Amniotic epithelial cell (primary cell): Measurements from ENCODE around the gene RGS2.

ENCODE experiments used
- DNase-seq: peaks from one replicate; pipeline ENCODE4 v3.0.0-alpha.2; 2010; ENCODE audit warnings: low read depth

Gene RGS2, protein sequence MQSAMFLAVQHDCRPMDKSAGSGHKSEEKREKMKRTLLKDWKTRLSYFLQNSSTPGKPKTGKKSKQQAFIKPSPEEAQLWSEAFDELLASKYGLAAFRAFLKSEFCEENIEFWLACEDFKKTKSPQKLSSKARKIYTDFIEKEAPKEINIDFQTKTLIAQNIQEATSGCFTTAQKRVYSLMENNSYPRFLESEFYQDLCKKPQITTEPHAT

DNA sequence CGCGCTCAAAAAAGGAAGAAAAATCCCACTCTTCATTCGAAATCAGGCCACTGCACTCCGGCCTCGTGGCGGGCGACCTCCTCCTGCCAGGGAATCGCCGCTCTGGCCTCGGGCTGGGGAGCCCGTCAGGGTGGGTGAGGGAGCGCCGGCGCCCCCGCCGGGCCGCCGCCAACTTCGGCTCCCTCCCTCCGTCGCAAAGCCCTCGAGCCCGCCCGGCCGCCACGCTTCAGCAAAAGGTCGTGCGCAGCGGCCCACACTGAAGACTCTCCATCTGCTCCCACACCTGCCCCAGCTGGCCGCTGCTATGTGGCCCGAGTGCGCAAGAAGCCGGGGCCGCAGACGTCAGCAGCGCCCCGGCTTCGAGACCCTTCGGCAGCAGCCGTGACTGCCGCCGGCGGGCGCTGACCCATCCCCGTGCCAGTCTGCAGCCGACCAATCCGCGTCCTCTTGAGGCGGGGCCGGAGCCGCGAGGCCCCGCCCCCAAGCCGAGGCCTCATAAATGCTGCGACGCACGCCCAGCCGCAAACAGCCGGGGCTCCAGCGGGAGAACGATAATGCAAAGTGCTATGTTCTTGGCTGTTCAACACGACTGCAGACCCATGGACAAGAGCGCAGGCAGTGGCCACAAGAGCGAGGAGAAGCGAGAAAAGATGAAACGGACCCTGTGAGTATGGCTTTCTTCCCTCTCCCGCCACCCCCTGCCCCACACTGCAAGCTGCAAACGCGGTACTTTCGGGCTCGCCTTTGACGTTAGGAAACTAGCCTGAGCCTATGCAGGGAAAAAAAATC lies at the start of gene RGS2:
Gene RGS2 (plus strand): TSS at position 522 of the 789 bp plus-strand sequence. CDS start 33 bp downstream, at position 555.
- peak; percentile 95 for DNase-seq

DNA sequence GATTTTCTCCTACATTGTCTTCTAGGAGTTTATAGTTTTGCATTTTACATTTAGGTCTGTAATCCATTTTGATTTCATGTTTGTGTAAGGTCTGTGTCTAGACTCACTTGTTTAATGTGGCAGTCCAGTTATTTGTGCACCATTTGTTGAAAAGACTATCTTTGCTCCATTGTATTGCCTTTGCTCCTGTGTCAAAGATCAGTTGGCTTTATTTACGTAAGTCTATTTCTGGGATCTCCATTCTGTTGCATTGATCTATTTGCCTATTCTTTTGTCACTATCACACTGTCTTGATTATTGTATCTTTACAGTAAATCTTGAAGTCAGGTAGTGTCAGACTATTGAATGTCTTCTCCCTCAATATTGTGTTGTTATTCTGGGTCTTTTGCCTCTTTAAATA lies 49.7 kb upstream of the RGS2 start:
- DNase-seq, result no peak

DNA sequence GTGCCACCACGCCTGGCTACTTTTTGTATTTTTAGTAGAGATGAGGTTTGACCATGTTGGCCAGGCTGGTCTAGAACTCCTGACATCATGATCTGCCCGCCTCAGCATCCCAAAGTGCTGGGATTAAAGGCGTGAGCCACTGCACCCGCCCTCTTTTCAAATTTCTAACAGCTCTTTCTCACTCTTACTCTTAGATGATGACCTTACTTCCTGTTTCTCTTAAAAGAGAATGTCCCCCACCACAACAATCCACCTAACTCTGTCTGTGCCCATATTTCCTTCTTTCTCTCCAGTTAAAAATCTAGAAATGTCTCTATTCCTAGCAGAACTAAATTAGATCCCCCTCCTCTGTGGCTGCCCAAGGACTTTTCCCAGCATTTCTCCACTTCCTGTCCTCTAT lies 46.6 kb upstream of the RGS2 start:
- no peak for DNase-seq

DNA sequence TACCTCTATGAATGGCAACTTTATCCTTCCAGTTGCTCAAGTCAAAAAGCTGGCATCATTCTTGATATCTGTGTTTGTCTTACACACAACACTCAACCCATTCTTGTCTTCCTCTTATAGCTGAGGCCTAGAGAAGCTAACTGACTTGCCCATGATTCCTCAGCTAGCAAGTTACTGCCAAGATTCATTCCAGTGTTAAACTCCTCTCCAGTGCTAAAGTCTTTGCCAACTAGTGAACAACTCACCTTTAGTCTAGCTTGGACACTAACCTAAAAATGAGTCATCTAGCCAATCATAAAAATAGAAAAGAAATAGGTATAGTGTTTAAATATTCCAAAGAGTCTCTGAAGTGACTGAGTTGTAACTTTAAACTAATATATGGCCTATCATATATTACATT lies 45.6 kb upstream of the RGS2 start:
- peak; percentile 26 for DNase-seq

DNA sequence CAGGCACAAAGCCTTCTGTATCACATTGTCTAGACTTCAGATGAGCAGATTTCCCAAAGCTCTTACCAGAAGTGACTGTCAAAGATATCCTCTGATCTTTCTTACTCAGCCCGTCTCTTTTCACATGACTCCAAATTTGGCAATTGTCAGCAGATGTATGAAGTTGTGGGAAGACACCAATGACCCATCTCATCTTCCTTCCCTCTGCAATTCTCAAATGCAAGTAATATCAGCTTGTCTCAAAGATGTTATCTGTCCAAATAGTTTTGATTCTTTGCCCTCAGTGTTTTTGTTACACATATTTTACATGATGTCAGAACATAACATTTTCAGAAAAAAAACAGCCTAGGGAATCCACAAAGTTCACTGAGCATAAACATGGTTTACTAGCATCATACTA lies 45.1 kb upstream of the RGS2 start:
- DNase-seq, result peak; percentile 88

DNA sequence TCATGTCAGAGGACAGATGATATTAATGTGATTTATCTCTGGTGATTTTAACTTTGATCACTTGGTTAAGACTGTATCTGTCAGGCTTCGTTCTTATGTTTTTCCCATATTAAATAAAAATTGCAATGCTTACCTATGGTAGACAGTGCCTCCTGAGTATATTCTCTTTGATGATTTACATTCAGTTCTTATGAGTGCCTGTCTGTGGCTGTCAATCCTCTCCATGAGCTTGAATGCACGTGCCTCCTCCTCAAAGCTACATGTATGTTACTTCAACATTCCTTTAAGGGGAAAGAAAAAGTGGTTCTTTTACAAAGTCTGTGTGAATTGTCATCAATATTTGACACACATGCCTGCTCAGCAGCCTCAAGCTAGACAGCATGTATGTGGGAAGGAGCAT lies 44.2 kb upstream of the RGS2 start:
- DNase-seq, result no peak

DNA sequence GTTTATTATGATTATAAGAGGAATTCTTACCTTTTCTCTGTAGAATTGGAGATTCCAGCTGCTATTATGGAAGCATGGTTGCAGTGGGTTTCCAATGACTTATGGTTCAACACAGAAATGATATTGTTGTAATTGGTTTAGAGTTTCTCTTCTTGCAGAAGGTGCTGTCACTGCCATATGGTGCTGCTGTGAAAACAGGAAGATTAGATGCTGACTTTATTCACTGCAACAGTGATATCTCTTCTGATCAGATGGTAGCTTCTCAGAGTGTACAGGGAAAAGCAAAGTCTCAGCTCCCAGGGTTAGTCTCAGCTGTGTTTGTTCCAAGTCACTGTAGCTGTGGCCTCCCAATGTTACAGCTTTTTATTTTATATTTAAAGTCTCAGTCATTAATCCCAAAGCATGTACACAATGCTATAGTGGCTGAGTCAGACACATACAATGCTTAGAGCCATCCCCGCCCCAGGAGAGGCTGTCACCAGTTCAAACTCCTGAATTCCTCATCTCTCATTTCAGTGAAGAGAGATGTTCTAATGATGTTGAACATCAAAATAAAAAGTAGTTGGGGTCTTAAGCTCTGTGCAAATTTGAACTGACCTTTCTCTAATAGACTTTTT lies 42.7 kb upstream of the RGS2 start:
- peak; percentile 62 for DNase-seq

DNA sequence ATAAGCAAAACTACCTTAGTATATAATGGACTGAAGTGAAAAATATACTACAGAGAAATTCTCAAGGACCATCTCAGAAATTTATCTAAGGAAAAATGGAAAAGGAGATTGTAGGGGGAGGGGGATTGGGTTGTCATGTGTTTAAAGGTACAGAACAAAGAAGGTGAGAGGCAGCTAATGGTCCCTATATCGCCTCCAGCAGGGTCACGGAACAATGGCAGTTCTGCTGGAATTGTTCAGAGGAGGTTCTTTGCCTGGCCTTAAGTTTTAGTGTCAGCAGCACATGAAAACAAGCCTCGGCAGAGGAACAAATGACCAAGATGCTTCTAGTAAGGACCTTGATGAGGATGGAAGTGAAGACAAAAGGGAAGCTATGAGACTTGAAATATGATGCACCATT lies 42.0 kb upstream of the RGS2 start:
- DNase-seq, result no peak

DNA sequence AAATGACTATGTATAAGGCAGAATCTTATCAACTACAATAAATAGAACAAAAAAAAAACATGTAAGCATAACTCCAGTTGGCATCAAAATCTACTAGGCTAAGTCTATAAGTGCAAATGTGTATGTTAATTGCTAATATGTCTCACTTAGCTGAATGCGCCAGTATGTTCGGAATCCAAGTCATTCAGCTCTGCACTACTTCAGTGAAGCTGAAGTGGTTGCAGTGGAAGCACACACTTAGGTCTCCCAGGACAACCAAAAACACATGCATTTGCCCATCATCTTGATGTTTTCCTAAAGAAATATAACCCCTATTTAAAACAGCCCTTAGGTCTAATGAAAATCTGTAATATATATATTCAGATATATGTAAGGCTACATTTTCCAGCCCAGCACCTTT lies 41.0 kb upstream of the RGS2 start:
- no peak for DNase-seq

DNA sequence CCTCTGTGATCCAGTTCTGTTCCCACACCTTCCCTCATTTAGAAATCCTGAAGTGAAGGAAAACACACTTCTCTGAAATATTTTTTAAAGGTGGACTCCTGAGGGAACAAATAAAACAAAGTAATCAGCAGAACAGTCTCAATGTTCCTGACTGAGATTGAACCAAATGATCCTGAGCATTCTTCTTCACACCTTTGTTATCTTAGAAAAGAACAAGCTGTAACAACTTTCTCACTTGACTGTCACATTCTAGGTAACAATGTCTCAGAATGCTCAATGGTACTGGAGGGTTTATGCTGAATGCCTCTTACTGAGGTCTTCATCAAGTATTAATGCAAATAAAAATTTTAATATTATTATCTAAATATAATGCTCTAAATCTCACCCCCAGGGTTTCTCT lies 40.4 kb upstream of the RGS2 start:
- DNase-seq, result no peak

DNA sequence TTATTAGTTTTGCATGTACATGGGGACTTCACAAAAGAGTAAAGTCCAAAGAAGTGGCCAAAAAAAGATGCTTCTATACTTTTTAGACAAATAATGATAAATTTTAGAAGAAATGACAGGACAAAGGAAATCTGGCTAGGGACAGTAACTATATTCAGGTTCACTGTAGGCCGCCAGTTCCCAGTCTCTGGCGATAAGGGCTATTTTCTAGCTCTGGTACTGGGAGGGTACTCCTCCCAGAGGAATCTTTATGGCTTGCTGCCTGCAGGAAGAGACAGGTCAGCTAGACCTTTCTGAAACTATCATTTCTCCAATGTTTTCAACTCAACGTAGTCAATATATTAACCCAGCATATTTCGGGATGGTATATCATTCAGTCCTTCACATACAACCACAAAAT lies 37.5 kb upstream of the RGS2 start:
- no peak for DNase-seq

DNA sequence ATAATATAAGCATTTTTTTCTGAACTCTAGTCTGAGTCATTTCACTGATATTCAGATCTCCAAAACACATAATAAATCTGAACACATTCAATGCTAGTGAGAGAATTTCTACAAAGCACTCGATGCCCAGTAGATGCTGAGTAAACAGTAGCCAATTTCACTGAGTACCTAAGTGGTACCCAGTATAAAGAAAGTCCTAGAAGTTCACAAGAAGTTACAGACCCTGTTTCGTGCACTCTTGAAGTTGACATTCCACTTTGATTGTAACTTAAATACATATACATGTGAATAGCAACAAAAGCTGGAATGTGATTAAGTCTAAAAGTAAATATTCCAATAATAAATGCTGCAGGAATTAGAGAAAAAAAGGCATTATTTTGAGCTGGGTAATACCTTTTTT lies 33.2 kb upstream of the RGS2 start:
- no peak for DNase-seq

DNA sequence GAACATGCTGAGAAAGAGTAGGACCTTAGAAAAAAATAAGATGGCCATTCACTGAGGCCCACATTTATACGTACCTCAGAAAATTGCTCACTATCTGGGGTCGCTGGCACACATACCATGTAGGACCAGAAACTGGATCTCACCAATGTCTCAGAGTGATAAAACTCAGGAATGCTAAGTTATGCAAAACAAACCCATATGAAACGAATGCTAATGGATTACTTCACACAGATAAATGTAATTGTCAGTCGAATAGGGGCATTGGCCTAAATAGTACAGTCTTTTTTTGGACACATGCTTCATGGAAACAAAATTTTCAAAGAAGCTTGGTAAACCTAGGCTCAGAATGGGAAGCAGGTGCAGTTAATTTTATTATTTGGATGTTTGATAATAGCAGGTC lies 32.6 kb upstream of the RGS2 start:
- DNase-seq, result no peak

DNA sequence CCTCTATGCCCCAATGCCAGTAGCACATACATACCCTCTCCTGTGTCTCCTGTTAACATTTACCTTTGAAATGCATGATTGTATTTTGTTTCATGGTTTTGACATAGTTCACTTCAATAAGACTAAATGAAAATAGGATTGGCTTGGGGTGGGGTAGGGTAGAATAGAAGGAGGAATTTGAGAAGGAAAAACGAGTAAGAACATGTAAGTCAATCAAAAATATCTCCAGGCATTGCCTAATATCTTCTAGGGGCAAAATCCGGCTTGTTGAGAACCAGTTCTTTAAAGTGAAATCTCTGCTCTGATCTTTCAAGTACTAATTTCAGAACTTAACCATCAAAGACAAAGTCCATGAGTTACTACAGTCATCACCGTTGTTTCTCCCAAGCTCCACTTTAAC lies 31.8 kb upstream of the RGS2 start:
- no peak for DNase-seq

DNA sequence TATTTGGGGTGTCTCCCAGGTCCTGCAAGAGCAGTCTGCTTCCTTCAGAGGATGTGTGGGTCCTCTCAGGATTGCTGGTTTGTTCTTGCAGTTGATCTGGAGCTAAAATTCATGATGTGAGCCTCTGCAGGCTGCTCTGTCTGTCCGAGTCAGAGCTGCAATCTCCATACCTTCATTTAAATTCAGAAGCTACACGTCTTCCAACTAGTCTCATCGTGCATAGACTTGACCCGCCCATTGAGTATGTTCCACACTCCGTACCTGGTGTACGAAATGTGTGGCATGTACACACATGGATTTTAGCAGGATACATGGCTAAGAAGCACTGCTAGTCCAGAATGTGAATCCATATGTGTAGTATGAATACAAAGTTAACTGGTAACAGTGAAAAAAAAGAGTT lies 25.0 kb upstream of the RGS2 start:
- no peak for DNase-seq

DNA sequence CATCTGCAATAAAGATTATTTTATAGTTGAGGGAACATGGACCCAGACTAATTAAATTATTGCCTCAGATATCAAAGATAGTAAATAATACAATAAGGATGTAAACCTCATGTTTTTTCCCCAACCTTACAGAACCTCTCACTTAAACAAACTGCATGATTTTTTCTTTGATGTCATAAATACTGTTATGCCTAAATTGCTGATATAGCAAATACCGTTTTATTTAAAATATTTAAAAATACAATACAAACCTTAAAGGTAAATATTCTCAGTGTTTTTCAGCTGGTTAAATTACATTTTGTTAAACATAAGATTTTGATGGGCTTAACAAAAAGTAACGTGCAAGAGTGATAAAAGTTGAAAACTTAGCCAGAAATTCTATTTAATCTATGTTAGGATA lies 24.4 kb upstream of the RGS2 start:
- no peak for DNase-seq

DNA sequence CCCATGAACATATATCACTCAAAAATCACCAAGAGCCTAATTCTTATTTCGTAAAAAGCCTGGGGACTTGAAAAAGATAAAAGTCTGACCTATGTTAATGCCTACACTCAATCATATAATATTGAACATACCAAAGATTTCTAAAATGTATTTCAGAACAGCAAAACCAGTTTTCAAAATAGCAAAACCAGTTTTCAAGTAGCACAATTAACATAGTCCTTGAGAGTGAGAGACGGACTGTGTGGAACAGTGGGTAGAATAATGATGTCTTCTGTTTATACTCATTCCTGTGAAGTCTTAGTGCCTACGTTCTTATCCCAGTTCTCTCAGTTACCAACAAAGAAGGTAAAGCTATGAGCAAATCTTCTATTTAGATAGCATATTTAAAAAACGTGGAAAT lies 22.3 kb upstream of the RGS2 start:
- DNase-seq, result no peak

DNA sequence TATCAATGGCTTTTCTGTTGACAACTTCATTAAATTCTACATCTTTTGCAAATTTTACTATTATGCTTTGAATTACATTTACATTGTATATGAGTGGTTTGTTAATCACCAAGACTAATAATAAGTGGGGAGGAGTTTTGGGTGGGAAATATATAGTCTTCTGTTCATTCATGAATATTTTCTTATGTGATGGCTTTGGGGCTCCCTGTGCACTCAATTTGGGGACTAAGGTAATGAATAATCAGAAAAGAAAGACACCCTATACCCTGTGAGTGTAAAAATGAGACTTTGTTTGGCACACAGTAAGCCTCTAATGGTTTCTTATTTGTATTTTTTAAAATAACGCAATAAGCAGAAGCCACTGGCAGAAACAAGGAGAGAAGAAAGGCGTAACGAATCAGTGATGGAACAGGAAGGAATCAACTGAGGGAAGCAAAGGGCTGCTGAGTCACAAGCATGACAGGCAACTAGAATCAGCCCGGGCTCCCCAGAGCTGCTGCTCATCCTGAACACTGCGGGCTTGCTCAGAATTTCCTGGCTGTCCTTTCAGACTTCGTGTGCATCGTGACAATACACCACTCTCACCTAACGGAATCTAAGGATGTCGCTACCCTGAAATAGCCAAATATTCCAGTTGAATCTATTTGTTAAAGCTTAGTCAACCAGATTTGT lies 20.8 kb upstream of the RGS2 start:
- DNase-seq, result peak; percentile 78

DNA sequence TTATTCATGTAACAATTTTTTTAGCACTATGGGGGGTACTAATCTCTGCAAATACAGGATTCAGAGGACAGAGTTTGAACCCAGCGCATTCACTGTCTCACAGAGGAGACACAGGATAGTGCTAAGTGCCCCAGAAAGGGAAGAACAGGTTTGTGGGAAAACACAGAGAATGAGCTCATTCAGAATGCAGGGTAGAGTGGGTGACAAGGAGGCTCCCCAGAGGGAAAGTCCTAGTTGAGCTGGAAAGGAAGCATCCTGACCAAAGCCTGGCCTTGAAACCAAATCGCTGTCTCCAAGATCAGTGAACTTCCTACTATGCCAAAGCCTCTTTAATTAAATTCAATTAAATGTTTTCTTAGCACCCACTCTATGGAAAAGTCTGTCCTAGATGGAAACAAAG lies 19.0 kb upstream of the RGS2 start:
- no peak for DNase-seq

DNA sequence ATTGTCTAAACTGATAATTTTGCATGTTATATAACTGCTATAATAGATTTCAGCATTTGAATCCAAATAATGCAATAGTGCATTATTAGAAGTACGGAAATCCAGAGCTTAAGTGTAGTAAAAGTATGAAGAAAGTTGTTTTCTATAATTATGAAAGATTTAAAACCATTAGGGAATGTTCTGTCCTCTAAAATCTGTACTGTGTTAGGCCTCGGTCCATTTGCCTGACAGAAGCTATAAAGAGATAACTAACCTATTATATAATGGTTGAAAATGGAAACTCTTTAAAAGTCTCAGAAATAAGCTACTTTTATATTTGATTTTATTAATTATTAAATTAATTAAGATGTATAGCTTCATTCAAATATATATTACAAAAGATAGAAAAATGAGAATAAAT lies 16.2 kb upstream of the RGS2 start:
- DNase-seq, result no peak

DNA sequence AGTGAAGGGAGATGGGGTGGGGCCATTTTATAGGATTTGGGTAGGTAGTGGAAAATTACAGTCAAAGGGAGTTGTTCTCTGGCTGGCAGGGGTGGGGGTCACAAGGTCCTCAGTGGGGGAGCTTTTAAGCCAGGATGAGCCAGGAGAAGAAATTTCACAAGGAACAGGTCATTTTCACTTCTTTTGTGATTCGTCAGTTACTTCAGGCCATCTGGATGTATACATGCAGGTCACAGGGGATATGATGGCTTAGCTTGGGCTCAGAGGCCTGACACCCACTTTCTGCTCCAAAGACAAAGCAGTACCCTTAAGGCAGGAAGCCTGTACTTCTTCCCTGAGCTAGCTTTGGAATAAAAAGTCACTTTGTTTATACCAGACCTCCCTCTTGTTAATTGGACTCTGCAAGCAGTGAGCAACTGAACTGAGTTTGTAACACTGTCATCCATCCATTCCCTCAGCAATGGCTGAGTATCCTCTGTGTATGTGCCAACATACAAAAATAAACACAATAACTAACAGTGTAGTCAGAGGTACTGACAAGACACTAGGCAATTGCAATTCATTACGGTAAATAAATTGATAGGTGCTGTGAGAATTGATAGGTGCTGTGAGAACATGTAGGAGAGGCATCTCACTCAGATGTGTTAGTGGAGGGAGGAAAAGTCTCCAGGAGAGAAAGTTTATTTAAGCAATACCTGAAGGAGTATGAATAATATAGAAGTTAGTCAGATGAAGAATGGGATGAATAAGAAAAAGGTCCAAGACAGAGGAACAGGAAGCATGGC lies 14.7 kb upstream of the RGS2 start:
- peak; percentile 60 for DNase-seq

DNA sequence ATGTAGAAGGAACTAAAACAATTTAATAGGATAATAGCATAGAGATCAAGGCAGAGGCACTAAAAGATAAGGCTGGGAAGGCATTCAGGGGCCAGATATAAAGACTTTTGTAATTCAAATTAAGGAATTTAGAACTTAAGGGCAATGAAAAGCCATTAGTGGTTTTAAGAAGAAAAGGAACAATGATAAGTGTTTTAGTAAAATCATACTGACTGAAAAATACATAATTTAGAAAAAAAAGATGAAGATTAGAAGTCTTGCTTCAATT lies 14.1 kb upstream of the RGS2 start:
- no peak for DNase-seq
